HG03039 (cell line): ENCODE data around the gene CHN1.

Source experiments
- ATAC-seq: cut with Tn5 transposase; IDR thresholded peaks from one replicate; pipeline ENCODE4 v1.9.1; 2021; ENCODE audit warnings: mild to moderate bottlenecking, moderate library complexity; ENCODE audit not compliant: unreplicated experiment

The CHN1 gene

GRCh38 chr2:174789001-174789400, 216.2 kb downstream of the CHN1 start:
- no peak for ATAC-seq

DNA sequence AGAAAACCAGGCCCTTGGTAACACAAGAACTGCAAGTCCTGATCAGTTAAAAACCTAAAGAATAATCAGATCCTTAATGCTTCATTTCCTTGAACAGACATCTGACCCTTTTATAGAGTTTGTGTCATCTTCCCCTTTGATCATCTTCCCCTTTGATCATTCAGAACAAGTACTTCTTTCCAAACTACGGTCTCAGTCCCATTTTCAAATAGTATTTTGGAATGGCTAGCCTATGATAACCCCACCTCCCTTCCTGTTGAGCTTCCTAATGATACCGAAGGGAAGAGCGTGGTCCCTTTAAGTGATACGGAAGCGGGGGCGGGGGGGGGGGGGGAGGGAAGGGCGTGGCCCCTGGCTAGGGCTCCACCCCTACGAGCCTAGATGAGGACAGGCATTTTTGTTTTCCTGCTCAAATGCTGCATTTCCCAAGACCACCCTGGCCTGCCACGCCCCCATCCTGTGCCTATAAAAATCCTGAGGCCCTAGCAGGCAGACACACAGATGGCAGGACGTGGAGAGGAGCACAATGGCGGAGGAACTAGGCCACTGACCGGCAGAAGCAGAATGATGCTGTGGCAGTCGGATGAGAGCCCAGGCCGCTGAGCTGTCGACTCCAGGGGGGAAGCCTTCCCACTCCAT, 216.8 kb downstream of the CHN1 start:
- no peak for ATAC-seq

GRCh38 chr2:174787487-174788205, 217.5 kb downstream of the CHN1 start:
- ATAC-seq: no peak

DNA sequence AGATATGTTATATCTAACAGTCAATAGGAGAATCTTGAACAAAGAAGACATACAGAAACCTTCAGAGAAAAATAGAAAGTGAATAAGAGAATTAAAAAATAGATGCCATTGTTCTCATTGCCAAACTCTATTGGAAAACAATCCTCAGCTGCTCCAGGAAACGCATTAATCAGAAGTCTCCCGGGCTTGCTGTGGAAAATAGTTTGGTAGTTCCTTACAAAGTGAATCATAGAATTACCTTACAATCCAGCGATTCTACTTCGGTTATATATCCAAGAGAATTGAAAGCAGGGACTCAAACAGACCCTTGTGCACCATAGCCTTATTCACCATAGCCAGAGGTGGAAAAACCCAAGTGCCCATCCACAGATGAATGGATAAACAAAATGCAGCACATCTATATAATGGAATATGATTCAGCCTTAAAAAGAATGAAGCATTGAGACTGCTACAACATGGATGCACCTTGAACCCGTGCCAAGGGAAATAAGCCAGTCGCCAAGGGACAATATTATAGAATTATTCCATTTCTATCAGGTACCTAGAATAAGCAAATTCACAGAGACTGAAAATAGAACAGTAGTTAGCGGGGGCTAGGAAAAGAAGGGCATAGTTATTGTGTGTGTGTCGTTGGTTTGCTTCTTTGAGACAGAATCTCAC, 219.0 kb downstream of the CHN1 start:
- no peak for ATAC-seq

DNA sequence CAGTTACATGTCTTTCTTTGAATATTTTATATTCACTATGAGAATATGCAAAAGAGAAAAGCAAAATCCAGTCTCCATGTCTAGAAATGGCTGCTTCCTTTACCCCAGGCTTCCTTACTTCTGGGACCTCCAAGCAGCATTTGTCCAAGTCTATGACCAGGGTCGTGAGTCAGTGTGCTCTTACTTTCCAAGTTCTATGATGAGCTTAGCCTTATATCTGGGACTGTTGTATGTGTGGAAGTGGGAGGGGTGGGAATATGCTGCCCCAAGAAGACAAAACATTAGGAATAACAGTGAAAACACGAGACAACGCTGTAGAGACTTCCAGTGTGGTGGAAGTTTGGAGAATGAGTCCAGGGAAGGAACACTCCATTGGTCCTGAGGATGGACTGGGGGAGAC, 219.7 kb downstream of the CHN1 start:
- no peak for ATAC-seq

DNA sequence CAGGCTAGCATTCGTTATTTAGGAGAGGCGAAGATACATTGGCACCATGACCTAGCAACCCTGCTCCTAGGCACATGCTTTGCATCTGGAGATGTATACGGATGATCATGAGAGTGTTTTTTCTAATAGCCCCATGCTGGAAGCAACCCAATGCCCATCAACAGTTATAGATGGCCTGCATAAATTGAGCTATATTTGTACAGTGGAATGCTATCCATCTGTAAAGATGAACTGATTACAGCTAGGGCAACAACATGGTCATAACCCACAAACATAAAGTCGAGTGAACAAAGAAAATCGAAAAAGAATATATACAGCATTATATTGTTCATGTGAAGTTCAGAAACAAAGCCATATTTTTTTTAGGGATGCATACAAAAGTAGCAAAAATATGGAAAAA, 220.3 kb downstream of the CHN1 start:
- ATAC-seq: no peak

DNA sequence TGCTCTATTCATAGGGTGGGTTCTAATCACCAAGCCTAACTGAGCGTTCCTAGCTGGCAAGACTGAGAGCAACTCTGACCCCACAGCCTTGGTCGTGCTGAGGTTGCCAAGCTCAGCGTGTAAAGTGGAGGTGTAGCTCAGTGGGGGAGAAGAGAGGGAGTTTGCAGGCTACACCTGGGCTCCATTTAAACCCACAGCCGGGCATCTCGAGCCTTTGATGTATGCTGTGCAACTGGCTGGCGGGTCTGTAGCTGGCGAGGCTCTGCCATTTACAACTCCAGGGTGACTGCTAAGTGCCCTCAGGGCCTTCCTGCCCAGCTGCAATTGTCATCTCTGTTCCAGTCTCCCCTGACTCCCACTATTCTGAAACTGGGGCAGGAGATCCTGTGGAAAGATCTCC, 220.9 kb downstream of the CHN1 start:
- no peak for ATAC-seq

DNA sequence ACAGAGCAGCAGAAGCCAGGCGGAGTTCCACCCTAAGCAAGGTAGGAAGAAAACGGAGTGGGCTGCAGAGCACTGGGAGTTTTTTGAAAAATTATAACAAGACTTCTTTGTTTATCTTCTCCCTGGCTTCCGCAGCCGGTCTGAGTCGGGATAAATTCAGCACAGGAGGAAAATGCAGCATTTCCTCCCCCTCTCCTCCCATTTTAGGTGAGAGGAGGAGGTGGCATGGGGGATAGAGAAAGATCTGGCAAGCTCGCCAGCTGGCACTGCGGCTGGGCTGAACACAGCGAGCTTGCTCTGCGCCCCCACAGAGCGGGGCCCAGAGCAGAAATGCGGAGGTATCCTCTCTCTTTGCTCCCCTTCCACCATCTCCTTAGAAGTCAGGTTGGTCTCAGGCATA, 223.2 kb downstream of the CHN1 start:
- ATAC-seq: no peak

- no peak for ATAC-seq
Observed at GRCh38 chr2:174781298-174781697, 223.9 kb downstream of the CHN1 start.

DNA sequence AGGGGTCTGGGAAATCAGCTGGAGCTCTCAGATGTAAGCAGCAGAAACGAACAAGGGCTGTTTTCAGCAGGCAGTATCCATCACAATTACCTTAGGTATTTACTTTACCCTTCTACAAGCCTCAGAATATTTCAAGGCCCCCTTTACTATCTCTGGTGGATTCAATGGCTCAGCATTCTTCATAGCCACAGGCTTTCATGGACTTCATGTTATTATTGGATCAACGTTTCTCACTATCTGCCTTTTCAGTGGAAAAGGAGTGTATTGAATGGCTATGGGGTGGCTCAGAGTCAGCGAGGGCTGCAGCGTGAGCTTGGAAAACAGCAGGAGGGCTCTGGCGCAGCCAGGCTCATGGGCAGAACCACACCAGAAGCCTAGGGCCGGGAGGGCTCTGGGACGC, 224.3 kb downstream of the CHN1 start:
- ATAC-seq: no peak

DNA sequence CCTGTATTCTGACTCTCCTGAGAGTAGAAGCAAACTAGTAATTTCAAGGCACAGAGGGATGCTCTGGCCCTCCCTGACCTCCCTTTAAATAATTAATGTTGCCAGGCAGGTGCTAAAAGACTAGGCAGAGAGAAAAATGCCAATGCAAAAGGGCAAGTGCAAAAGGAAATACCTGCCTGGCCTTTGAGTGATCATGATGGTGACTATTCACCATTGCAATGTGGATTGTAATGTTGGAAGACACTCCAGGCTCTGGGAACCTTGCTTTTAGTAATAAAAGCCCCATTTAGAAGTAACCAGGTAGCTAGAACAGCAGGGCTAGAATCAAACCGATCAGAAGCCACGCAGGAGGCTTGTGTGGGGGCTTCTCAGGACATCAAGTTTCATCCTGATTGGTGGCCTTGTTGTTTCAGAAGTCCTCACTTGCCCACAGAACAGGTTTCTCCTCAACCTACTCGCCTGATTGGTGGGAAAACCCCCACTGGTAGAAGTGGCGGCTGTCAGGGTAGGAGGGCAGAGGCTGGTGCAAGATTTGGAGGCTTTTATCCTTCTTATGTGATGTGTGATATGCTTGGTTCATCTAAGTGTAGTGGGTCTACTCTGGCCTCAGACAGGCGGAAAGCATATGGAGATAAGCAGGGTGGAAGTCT, 224.9 kb downstream of the CHN1 start:
- ATAC-seq: no peak

GRCh38 chr2:174779361-174779928, 225.7 kb downstream of the CHN1 start:
- no peak for ATAC-seq

- ATAC-seq: no peak
Observed at GRCh38 chr2:174778085-174778981, 226.8 kb downstream of the CHN1 start.

DNA sequence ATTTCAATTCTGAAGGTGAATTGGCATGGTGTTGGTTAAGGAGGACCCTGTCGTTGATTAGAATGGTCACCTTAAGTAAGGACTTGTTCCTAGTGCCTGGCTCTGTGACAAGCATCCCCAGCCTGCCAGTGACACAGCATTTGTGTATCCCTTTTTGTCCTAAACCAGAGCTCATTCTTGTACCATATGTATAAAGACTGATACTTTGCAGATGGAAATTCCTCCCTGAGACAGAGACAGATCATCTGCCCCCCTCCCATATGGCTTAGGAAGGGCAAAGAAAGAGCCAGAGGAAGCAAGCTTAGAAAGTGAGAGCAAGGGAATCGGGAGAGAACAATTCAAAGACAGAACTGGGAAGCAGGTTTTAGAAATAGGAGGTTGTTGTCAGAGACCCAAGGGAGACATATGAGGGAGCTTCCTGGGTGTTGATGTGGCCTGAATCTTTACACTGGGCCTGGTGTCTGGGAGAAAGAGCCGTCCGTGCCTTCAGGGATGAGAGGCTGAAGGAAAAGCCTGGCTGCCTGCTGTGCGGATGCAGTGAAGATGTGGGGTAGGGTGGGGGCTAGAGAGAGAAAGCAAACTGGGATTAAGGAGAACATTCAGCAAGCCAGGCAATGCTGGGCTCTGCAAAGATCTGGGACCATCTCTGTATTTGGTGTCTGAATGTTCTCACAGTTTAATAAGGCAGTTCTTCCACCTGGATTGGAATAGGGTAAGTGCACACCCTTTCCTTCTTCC, 227.7 kb downstream of the CHN1 start:
- ATAC-seq: no peak

DNA sequence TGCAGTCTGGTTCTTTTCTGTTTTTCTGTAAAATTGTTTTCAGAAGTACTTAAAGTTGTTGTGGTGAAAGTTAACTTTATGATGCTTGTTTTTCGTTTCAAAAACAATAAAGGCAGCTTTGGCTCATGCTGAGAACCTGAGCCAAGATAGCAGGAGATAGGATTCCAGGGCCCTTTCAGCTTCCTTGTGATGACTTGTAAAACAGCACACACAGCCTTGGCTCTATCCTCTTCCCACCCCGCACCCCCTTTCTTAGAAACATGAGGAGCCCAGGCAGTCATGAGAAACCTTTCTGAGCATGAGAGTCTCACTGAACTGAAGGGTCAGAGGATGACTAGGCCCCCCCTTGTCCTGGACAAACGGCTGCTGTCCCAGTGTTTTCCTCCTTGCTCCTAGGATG, 228.5 kb downstream of the CHN1 start:
- no peak for ATAC-seq

GRCh38 chr2:174776223-174776622, 229.0 kb downstream of the CHN1 start:
- no peak for ATAC-seq

DNA sequence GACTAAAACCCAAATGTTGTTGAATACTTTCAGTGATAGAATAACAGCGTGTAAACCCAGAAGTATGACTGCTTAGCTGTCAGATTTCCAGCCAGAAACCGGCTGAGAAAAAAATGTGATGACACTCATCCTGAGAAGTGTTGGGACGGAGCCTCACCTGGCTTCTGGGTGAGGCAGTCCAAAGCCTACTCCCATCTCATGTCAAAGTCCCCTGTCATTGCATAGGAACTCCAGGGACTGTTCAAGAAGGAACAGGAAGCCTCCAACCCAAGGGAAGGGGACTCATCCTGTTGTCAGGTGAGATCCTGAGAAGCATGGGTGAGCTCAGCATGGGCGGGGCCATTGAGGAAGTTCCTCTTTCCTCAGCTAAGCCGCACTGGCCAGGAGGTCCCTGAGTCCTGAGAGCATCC, 229.6 kb downstream of the CHN1 start:
- no peak for ATAC-seq

- no peak for ATAC-seq
Observed at GRCh38 chr2:174774886-174775285, 230.3 kb downstream of the CHN1 start.

- ATAC-seq: no peak
Observed at GRCh38 chr2:174773215-174773614, 232.0 kb downstream of the CHN1 start.

GRCh38 chr2:174772472-174772801, 232.7 kb downstream of the CHN1 start:
- ATAC-seq: no peak
